Upper lobe of right lung (tissue), 1 donor: Measurements from ENCODE around the gene SLC26A1. TPM values are rescaled to one million over a fixed set of nuclear protein-coding genes. Genes with fewer than 3 reads are reported as not detected.

ENCODE experiments used
- ATAC-seq: fragments of 200-7000 bp; cut with Tn5 transposase; one replicate; pipeline ENCODE4 v1.9.1; 2020; ENCODE audit warnings: mild to moderate bottlenecking, moderate library complexity
- DNase-seq: peaks from one replicate; pipeline ENCODE4 v3.0.0-alpha.2; 2020
- H3K27ac ChIP-seq: fragments of 200-600 bp; one replicate; pipeline ENCODE4 v1.8.0; 2022
- H3K27me3 ChIP-seq: fragments of 200-600 bp; one replicate; pipeline ENCODE4 v1.8.0; 2022; ENCODE audit warnings: mild to moderate bottlenecking
- H3K36me3 ChIP-seq: fragments of 200-600 bp; one replicate; pipeline ENCODE4 v1.8.0; 2022
- H3K4me1 ChIP-seq: fragments of 200-600 bp; one replicate; pipeline ENCODE4 v1.8.0; 2022
- H3K4me3 ChIP-seq: fragments of 200-600 bp; one replicate; pipeline ENCODE4 v1.8.0; 2022; ENCODE audit warnings: mild to moderate bottlenecking
- H3K9me3 ChIP-seq: fragments of 200-600 bp; one replicate; pipeline ENCODE4 v1.8.0; 2022
- intact Hi-C: fragments of 100-400 bp; cut with DNase I; formaldehyde crosslinking; loops from one replicate; pipeline ENCODE4 v1.11.0; 2022
- total RNA-seq: library from RNA; stranded (reverse); fragmentation: NEBNext Ultra II Directional; extraction: Animal tissue kit (Norgen Biotek cat#: 25700); gene quantifications from one replicate; pipeline ENCODE4 v1.2.1, GENCODE V29; 2021
- TF ChIP-seq, protein P1 (sequence below): fragments of 200-600 bp; IDR thresholded peaks from one replicate; pipeline ENCODE4 v1.8.0; 2022; ENCODE audit warnings: antibody characterized with exemption
- donor health status: DM: no; HTN: yes; CAD: no; lungs with severe emphysema.

Gene SLC26A1
- total RNA-seq, 1 donor from 2014 or later = 0.20 TPM

DNA sequence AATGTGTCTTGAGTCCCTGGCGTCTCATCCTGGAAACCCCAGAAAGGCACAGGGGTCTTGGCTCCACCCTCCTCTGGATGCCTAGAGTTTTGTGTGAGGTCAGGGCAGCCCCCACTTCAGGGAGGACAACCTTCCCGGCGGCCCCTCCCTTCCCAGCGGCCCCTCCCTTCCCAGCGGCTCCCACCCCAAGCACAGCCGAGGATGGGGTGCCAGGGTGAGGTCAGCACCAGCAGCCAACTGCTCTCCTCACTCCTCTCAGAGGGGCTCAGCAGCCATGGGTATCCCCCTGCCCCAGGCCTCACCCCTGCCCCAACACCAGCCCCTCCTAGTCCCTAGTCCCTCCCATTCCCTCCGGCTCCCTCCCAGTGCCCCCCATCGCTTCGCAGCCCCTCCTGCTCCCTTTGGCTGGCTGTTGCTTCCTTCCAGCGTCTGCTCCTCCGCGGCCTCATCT is 37.2 kb downstream of the SLC26A1 start:
- no peak for ATAC-seq
- peaks cover 8% of the 10 kb centered on the region for H3K36me3 ChIP-seq
- no peaks in the 10 kb centered on the region for H3K27me3 ChIP-seq
- H3K27ac ChIP-seq = no peak overlapping the region
- no peak overlapping the region for H3K4me3 ChIP-seq
- intact Hi-C loops = no loop called here
- peak; percentile 57 for DNase-seq
- H3K4me1 ChIP-seq = no peaks in the 10 kb centered on the region
- TF ChIP-seq, protein P1, sequence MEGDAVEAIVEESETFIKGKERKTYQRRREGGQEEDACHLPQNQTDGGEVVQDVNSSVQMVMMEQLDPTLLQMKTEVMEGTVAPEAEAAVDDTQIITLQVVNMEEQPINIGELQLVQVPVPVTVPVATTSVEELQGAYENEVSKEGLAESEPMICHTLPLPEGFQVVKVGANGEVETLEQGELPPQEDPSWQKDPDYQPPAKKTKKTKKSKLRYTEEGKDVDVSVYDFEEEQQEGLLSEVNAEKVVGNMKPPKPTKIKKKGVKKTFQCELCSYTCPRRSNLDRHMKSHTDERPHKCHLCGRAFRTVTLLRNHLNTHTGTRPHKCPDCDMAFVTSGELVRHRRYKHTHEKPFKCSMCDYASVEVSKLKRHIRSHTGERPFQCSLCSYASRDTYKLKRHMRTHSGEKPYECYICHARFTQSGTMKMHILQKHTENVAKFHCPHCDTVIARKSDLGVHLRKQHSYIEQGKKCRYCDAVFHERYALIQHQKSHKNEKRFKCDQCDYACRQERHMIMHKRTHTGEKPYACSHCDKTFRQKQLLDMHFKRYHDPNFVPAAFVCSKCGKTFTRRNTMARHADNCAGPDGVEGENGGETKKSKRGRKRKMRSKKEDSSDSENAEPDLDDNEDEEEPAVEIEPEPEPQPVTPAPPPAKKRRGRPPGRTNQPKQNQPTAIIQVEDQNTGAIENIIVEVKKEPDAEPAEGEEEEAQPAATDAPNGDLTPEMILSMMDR = no peak
- H3K9me3 ChIP-seq = no peaks in the 10 kb centered on the region

DNA sequence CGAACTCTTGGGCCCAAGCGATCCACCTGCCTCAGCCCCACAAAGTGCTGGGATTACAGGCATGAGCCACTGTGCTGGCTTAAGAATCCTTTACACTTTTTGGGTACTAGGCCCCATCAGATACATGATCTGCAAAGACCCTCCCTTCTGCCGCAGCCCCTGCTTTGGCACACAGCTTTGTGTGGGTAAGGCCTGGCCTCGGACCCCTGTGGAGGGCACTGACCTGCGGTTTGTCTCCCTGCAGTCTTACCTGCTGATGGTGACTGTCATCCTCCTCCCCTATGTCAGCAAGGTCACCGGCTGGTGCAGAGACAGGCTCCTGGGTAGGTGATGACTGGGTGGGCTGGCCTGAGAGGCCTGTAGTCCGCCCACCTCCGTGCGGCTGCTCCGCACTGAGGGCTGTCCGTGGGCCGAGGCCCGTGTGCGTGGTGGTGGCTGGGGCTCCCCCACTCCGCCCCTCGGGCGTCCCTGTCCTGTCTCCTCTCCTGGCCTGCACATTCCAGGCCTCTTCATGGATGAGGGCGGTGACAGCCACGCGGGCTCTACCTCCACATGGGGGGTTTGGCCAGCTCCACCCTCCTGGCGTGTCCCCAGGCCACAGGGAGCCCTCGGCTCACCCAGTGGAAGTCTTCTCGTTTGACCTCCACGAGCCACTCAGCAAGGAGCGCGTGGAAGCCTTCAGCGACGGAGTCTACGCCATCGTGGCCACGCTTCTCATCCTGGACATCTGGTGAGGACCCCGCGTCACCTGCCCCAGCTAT is 37.9 kb downstream of the SLC26A1 start:
- H3K36me3 ChIP-seq = peaks cover 8% of the 10 kb centered on the region
- no peak for ATAC-seq

GRCh38 chr4:954211-955020 is 38.8 kb downstream of the SLC26A1 start:
- TF ChIP-seq, protein P1 = no peak
- DNase-seq = peak; percentile 16

More for the DNA sequence above, 37.9 kb downstream of the SLC26A1 start:
- H3K27ac ChIP-seq = no peak overlapping the region
- H3K4me3 ChIP-seq = no peak overlapping the region
- no peaks in the 10 kb centered on the region for H3K27me3 ChIP-seq
- TF ChIP-seq, protein P1 = no peak
- intact Hi-C loops = no loop called here
- peak; percentile 52 for DNase-seq
- H3K9me3 ChIP-seq = no peaks in the 10 kb centered on the region
- no peaks in the 10 kb centered on the region for H3K4me1 ChIP-seq

DNA sequence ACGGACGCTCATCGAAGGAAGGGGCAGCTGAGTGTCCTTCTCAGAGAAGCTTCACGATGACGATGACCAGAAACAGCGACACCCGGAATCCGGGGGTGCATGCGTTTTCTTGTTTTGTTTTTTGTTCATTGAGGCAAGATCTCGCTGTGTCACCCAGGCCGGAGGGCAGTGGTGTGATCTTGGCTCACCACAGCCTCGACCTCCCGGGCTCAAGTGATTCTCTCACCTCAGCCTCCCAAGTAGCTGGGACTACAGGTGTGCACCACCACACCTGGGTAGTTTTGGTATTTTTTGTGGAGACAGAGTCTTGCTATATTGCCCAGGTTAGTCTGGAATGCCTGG is 39.7 kb downstream of the SLC26A1 start:
- Histone ChIP-seq H3K36me3 (peaks cover 8% of the 10 kb centered on the region), H3K4me1 (no peaks in the 10 kb centered on the region), H3K27me3 (no peaks in the 10 kb centered on the region), H3K4me3 (no peak overlapping the region), H3K27ac (no peak overlapping the region), H3K9me3 (no peaks in the 10 kb centered on the region)
- DNase-seq (no peak), ATAC-seq (no peak)
- TF ChIP-seq, protein P1 = no peak
- intact Hi-C loops = no loop called here

More at GRCh38 chr4:954211-955020, 38.8 kb downstream of the SLC26A1 start:
- no peak for ATAC-seq
- Histone ChIP-seq H3K9me3 (no peaks in the 10 kb centered on the region), H3K4me3 (no peak overlapping the region), H3K27me3 (no peaks in the 10 kb centered on the region), H3K4me1 (no peaks in the 10 kb centered on the region), H3K36me3 (peaks cover 8% of the 10 kb centered on the region), H3K27ac (no peak overlapping the region)
- intact Hi-C loops = no loop called here

GRCh38 chr4:952881-953573 is 40.2 kb downstream of the SLC26A1 start:
- DNase-seq (peak; percentile 62), ATAC-seq (no peak)
- intact Hi-C loops = no loop called here
- Histone ChIP-seq H3K4me3 (no peak overlapping the region), H3K36me3 (peaks cover 8% of the 10 kb centered on the region), H3K27me3 (no peaks in the 10 kb centered on the region), H3K9me3 (no peaks in the 10 kb centered on the region), H3K4me1 (no peaks in the 10 kb centered on the region), H3K27ac (no peak overlapping the region)
- TF ChIP-seq, protein P1 = no peak
